GM12892 (cell line): Measurements from ENCODE around the gene CRYAA. TPM values are rescaled to one million over a fixed set of nuclear protein-coding genes. Genes with fewer than 3 reads are reported as not detected.
A peak's percentile ranks its signal among the peaks of the same experiment; 100 is the strongest.
"Not testable (repeated sequence)": the region's sequence is repeated elsewhere in the genome, so short reads cannot be mapped to it uniquely, and the experiment has no call there.

Source experiments
- DNase-seq: peaks from one replicate; pipeline ENCODE4 v3.0.0; 2011; ENCODE audit not compliant: insufficient read length
- FAIRE-seq: peaks from 2 replicates; lab custom pipeline; 2011; peaks lifted over from hg19 to GRCh38; lab: Jason Lieb, UNC
- polyA plus RNA-seq: library from polyadenylated mRNA; unstranded; fragments of >200 nt; gene quantifications from one replicate; pipeline ENCODE4 v1.2.1, GENCODE V29; 2012; ENCODE audit warnings: missing spikeins, inconsistent platforms; ENCODE audit not compliant: missing spikeins

The CRYAA gene, protein sequence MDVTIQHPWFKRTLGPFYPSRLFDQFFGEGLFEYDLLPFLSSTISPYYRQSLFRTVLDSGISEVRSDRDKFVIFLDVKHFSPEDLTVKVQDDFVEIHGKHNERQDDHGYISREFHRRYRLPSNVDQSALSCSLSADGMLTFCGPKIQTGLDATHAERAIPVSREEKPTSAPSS
- polyA plus RNA-seq: not detected

DNA sequence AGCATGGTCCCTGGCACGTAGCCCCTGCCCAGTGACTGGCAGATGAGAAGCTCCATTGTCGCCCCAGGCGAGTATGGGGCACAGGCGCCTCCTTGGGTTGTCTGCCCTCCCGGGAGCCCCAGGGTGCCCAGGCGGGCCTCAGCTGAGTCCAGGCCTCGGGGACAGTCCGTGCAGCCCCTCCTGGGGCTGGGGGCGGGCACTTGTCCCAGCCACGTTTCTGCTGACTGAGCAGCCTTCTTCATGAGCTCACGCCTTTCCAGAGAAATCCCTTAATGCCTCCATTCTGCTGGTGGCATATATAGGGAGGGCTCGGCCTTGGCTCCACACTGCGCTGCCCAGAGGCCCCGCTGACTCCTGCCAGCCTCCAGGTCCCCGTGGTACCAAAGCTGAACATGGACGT lies at the start of gene CRYAA:
Gene CRYAA, plus strand, starts transcription at position 301 of the 400 bp plus-strand sequence. Its CDS starts 92 bp downstream, at position 393.
- not testable (repeated sequence) for FAIRE-seq

DNA sequence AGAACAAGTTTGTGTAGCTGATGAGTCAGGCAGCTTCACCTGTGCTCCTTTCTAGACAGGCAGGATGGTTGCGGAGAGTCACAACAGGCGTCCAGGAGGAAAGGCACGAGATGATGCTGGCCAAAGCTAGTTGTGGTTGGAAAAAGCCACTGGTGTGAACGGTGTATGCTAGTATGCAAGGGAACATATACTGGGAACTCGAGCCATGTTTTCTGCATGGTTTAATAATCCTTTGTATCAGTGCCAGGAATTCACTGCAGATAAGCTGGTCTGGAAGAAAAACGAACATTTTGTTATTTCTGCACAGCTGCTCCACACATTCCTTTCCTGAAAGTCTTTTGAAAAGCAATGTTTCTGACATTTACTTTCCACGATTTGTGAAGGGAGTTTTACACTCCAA lies 38.7 kb upstream of the CRYAA start:
- not testable (repeated sequence) for DNase-seq, FAIRE-seq

More for the DNA sequence above, at the start of gene CRYAA:
- DNase-seq: not testable (repeated sequence)

DNA sequence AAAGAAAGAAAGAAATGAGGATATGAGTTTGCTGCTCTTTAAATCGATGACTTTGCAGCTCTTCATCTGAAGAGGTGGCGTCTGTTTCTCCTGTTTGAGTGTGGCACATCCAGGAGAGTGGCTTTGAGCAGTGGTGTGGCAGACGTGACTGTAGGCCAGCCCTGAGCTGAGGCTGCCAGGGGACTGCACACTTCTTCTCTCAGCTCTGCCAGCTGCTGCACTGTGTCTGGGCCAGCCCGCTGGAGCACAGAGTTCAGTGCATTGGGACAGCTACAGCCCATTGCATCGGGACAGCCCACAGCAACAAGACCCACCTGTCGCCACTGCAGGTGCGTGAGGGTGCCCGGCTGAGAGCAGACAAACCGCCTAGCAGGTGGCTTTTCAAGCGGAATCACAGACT lies 34.3 kb upstream of the CRYAA start:
- not testable (repeated sequence) for FAIRE-seq, DNase-seq

DNA sequence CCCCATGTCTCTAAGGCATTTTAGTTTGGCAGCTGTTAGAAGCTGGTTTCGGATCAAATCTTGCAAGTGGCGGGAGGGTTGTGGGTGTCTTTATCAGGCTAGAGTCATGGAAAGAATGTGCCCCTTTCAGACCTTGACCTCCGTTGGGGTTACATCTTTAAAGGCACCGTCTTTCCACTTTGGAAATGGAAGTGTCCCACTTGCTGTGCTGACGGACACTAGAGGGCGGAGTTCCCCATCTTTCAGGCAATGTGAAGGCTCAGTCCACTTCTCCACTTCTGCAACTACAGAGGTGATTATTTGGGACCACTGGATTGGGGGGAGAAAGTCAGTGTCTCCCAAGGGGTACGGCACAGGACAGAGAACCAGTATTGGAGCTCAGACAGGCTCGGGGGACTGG lies 29.9 kb upstream of the CRYAA start:
- DNase-seq: not testable (repeated sequence)
- FAIRE-seq: peak; percentile 95

DNA sequence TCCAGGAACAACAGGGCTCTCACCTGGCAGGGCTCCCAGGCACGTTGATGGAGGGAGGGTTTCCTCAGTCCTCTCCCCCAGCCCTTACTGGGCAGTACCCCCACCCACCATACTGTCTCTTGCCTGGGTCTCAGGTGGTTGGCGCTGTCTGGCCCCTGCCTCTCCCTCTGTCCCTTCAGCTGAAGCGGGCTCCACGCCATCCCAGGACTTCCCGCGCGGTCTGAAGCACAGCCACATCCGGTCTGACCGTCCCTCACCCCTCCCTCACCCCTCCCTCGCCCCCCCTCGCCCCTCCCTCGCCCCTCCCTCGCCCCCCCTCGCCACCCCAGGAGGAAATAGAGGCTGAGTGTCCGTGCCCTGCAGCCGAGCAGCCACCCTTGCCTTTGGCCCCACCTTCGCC lies 27.4 kb upstream of the CRYAA start:
- not testable (repeated sequence) for DNase-seq, FAIRE-seq

DNA sequence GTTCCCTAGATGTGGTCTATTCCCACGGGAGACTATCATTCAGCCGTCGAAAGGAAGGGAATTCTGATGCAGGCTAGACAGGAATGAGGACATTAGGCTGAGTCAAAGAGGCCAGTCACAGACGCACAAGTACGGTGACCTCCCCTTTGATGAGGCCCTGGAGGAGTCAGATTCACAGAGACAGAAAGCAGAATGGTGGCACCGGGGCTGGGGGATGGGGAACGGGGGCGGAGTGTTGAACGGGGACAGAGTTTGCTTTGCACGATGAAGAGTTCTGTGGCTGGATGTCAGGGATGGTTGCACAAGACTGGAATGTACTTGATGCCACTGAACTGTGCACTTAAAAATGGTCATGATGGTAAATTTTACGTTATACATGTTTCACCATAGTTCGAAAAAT lies 22.2 kb upstream of the CRYAA start:
- DNase-seq, FAIRE-seq: not testable (repeated sequence)

DNA sequence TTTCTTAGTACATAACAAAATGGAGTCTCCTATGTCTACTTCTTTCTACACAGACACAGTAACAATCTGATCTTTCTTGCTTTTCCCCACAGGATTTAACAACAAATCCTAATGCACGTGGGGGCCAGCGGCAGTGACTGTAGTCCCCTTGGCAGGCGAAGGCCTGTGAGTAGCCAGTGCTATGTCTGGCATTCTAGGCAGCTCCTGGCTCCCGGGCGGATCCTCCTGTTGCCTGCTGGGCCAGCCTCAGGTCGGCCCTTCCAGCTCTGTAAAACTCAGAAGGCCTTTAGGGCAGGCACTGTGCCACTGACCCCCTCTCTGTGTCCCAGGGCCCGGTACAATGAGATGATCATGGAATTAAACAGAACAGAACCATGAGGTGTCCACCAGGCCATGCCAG lies 20.8 kb upstream of the CRYAA start:
- not testable (repeated sequence) for DNase-seq, FAIRE-seq

DNA sequence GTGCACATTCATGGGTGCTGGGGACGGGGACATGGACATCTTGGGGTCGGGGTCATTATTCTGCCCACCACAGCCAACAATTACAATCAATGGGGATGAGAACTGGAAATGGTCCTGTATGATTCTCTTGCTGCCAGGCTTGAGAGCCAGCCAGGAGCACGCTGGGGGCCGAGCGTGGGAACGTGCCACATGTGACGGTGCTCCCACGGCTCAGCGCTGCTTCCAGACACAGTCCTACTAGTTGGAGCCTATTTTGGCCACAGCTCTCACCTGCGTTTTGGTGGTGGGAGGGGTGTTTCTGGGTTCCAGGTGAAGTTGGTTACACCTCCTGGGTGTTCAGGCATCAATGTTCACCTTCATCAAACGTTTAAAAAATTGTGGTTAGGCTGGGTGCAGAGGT lies 19.5 kb upstream of the CRYAA start:
- not testable (repeated sequence) for FAIRE-seq, DNase-seq

DNA sequence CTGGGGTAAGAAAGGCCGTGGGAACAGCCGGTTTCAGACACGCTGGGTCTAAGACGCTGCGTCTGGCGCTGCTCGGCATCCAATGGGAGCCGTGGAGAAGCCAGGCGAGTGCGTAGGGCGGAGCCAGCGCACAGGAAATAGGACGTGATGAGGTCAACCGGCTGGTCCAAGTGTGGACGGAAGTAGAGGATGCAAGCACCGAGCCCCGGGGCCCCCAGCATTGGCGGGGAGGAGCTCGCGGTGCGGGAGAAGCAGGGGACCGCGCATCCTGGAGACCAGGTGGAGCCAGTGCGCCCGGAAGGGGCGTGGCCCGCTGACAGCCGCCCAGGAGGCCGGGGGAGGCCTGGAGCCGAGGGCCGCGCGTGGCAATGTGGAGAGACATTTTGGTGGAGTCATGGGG lies 15.2 kb upstream of the CRYAA start:
- not testable (repeated sequence) for FAIRE-seq, DNase-seq

DNA sequence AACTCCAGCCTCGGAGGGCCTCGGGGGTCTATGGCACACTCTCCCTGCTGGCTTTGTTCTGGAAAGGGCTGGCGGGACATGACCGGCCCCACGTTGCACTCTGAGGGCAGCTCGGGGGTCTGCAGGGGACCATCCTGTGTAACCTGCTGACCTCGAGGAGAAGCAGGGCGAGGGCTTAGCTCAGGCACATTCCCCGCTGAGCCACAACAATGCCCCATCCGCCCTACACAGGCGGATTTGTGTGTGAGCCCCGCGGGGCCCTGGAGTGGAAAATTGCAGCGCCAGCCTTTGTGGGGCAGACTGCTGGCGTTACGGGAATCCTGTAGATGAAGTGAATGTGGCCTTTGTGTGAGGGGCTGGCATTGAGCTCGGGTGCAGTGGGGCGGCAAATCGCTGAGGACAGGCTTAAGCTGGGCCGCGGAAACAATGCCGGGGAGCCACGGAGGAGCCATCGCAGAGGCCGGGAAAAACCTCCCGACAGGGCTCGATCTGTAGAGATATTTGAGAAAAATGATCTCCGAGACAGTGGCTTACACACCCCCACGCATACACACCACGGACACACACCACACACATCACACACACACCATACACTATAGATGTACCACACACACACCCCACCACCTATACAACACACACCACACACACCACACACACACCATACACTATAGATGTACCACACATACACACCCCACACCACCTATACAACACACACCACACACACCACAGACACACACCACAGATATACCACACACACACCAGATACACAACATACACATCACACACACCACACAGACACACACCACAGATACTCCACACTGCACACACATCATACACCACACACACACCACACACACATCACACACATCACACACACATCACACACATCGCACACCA lies 9.3 kb upstream of the CRYAA start:
- peak; percentile 77 for FAIRE-seq
- DNase-seq: not testable (repeated sequence)

DNA sequence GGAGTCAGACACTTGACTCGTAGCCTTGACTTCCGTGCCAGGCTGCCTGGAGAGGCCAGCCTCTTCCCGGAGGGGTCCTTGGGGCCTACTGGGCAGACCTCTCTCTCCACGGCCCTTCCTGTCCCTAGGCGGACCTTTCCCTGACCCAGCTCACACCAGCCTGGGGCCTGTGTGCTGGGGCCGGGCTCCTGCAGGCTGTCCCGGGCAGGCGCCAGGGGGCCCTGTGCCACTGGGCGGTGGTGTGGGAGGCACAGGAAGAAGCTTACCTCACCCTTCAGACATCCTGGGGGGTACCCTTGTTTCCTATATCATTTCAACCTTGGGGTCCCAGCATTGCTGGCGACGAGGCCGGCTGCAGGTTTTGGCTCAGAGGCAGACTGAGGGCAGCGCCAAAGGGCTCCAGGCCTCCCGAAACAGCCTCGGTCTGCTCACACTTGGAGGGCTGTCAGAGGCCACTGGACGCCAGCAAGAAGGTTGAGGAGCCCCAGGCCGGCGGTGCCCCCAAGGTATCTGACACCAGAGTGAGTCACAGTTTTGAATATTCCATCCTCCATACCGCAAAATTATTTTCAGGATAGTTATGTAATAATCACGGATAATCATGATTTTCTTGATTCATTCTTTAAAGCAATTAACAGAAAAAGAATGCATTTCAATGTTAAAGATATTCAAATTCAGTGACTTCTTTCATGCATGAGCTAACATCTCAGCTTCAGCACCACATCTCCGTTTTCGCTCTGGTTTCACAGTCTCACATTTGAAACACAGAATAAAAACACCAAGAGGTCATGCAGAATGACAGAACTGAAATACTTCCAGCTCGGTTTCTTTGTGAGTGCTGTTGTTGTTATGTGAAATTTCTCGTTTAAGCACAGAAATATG lies 6.7 kb upstream of the CRYAA start:
- FAIRE-seq: peak; percentile 91
- not testable (repeated sequence) for DNase-seq

DNA sequence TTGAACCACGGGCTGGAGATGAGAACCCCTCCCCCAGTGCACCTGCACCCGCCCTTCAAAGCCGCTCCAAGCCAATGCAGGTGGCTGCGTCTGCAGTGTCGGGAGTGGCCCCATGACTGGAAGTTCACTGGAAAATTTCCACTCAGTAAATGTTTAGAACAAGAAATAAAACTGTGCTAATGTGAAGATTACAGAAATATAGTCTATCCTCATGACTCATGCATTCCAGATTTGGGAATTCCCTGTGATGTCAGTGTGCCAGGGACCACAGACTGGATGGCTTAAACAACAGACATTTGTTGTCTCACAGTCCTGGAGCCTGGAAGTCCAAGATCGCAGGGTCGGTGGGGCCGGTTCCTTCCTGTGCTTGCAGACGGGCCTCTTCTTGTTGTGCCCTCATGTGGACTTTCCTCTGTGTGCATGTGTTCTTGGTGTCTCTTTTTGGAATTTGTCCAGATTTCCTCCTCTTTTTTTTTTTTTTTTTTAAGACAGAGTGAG lies 6.1 kb upstream of the CRYAA start:
- FAIRE-seq, DNase-seq: not testable (repeated sequence)

DNA sequence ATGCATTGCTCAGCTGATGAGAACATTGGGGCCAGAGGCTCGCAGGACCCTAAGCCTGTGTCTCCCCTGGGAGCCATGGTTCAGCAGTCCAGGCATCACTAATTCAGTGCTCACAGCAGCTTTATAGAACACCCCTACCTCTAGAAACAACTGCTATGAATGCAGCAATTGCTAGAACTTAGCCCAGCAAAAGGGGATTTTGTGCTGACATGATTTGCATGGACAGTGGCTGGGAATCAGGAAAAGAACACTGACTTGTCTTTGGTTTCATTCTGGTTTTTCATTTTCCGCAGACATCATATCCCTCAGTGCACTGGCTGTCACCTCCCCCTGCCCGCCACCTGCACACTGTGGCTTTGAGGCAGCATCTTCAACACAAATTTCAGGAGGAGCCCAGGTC lies 4.0 kb upstream of the CRYAA start:
- peak; percentile 95 for FAIRE-seq
- not testable (repeated sequence) for DNase-seq

DNA sequence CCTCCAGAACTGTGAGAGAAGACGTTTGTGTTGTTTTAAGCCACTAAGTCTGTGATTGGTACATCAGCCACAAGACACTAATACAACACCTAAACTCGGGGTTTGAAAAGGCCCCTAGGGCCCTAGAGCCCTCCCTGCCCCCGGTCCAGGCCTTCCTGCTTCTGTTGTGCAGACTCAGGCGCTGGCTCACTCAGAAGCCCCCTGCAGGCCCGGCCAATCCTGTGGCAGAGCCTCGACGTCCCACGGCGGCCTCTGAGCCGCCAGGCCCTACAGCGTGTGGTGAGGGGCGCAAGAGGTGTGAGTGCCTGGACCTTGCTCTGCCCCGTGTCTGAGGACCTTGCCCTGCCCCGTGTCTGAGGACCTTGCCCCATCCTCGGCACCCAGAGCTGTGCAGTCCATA lies 3.1 kb upstream of the CRYAA start:
- not testable (repeated sequence) for FAIRE-seq, DNase-seq

DNA sequence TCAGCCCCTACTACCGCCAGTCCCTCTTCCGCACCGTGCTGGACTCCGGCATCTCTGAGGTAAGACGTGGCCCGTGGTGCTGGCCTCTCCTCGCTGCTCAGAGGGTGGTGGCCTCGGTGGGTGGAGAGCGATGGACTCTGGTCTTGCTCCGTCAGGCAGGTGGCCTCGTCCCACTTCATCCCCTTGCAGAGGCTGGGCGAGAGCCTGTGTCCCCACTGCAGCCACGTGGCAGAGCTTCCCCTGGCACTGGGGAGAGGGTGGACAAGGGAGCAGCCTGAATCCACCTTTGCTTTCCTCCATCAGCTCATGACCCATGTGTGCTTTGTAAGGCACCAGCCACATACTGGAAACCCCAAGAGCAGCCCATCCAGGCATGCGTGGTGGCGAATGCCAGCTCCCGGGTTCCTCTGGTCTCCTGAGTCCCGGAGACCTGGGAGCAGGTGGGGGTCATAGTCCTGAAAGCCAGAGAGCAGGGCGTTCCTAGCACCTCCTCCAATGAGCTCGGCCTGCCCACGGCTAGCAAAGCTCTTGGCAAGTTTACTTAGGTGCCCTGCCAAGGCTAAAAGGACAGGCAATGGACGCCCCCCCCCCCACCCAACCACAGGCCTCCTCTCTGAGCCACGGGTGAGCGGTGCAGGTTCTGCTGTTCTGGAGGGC lies 550 bp downstream of the CRYAA start:
- FAIRE-seq: not testable (repeated sequence)

DNA sequence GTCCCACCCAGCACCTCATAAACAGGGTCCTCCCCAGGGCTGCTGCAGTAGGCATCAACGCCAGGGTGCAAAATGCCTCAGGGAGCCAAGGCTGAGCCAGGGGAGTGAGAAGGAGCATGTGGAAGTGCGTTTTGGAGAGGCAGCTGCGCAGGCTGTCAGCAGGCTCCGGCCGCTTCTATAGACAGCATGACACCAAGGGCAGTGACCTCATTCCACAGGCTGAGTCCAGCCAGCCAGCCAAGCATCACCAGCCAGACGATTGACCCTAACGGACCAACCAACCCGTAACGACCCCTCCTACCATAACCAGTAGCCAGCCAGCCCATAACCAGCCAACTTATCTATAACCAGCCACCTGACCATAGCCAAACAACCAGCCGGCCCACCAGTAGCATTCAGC lies 1.1 kb downstream of the CRYAA start:
- not testable (repeated sequence) for FAIRE-seq

More for the DNA sequence above, 550 bp downstream of the CRYAA start:
- not testable (repeated sequence) for DNase-seq

DNA sequence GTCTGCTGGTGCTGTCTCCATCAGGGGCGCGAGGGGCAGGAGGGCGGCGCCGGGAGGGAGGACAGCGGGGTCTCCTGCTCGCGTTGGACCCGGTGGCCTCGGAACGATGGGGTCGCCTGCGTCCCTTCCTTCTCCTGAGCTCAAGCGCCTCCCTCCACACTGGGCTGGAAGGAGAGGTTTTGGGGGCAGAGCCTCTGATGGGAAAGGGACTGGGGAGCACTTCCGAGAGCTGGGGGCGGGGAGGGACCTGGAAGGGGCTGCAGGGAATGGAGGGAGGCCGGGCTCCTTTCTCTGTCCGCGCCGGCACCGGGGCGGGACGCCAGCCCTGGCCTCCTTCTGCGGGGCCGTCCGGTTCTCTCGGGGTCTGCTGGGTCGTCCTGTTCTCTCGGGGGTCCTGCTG lies 4.0 kb downstream of the CRYAA start:
- not testable (repeated sequence) for FAIRE-seq, DNase-seq

More for the DNA sequence above, 1.1 kb downstream of the CRYAA start:
- not testable (repeated sequence) for DNase-seq

DNA sequence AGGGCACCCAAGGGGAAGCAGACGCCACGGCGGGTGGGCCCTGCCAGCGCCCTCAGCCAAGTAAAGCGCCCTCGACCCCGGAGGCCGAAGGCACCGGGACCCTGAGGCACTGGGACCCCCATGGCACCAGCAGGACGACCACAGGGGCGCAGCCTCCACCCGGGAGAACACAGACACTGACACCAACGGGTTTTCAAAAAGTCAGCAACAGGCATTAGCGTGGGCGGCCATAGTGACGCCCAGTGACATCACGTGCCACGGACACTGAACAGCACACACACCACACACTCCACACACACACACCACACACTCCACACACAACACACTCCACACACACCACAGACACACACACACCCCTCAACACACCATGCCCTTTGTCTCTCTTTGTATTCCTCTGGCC lies 4.6 kb downstream of the CRYAA start:
- FAIRE-seq: peak; percentile 98
- DNase-seq: not testable (repeated sequence)

DNA sequence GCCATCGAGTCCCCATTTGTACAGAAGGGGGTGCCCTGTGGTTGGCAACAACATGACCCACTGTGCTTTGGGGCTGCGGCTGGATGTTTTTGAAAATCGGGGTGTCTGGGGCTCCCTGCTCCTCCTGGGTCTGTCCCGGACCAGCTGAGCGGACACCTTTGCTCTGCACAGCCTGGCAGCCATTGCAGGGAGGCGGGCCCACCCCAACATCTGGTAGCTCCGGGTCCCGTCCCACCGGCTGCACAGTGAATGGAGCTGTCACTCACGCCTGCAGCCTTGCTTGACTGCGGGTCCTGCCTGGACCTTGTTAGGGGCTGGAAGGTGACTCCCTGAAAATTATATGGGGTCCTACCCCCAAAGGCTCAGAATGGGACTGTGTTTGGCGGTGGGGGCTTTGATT lies 5.1 kb downstream of the CRYAA start:
- not testable (repeated sequence) for FAIRE-seq

More for the DNA sequence above, 5.1 kb downstream of the CRYAA start:
- DNase-seq: not testable (repeated sequence)
